Measurements from ENCODE around the gene ADAM22. TPM values are rescaled to one million over a fixed set of nuclear protein-coding genes. Genes with fewer than 3 reads are reported as not detected.

Gene ADAM22
- total RNA-seq, 1 donor from 2014 or later: 13.4 TPM

GRCh38 chr7:88002617-88003016 is 68.6 kb downstream of the ADAM22 start:
- Mint-ChIP-seq H3K27ac (ENCODE audit: unreplicated experiment) (peak overlapping the region; percentile 5), H3K4me3 (no peak overlapping the region), H3K9me3 (no peaks in the 10 kb centered on the region), H3K36me3 (ENCODE audit: low read depth) (no peaks in the 10 kb centered on the region), H3K27me3 (ENCODE audit: low read depth) (no peaks in the 10 kb centered on the region), H3K4me1 (no peaks in the 10 kb centered on the region)
- TF ChIP-seq CTCF (conservative IDR thresholded peaks at IDR 0.05): no peak
- no peak for DNase-seq (ENCODE audit: low read depth, low spot score)

GRCh38 chr7:88003581-88003980 is 69.5 kb downstream of the ADAM22 start:
- no peak for DNase-seq (ENCODE audit: low read depth, low spot score)
- TF ChIP-seq CTCF (conservative IDR thresholded peaks at IDR 0.05): no peak
- Mint-ChIP-seq H3K36me3 (ENCODE audit: low read depth) (no peaks in the 10 kb centered on the region), H3K4me1 (no peaks in the 10 kb centered on the region), H3K4me3 (no peak overlapping the region), H3K27me3 (ENCODE audit: low read depth) (no peaks in the 10 kb centered on the region), H3K9me3 (no peaks in the 10 kb centered on the region), H3K27ac (ENCODE audit: unreplicated experiment) (no peak overlapping the region)

GRCh38 chr7:88005191-88005590 is 71.1 kb downstream of the ADAM22 start:
- no peaks in the 10 kb centered on the region for H3K27me3 Mint-ChIP-seq (ENCODE audit: low read depth)
- TF ChIP-seq CTCF (conservative IDR thresholded peaks at IDR 0.05): no peak
- no peak for DNase-seq (ENCODE audit: low read depth, low spot score)
- no peak overlapping the region for H3K27ac Mint-ChIP-seq (ENCODE audit: unreplicated experiment)
- no peak overlapping the region for H3K4me3 Mint-ChIP-seq
- H3K36me3 Mint-ChIP-seq (ENCODE audit: low read depth): no peaks in the 10 kb centered on the region
- no peaks in the 10 kb centered on the region for H3K4me1 Mint-ChIP-seq
- no peaks in the 10 kb centered on the region for H3K9me3 Mint-ChIP-seq

- Mint-ChIP-seq H3K27ac (ENCODE audit: unreplicated experiment) (no peak overlapping the region), H3K9me3 (no peaks in the 10 kb centered on the region), H3K27me3 (ENCODE audit: low read depth) (no peaks in the 10 kb centered on the region), H3K4me1 (no peaks in the 10 kb centered on the region), H3K36me3 (ENCODE audit: low read depth) (no peaks in the 10 kb centered on the region), H3K4me3 (no peak overlapping the region)
- DNase-seq (ENCODE audit: low read depth, low spot score): no peak
- no peak for TF ChIP-seq CTCF (conservative IDR thresholded peaks at IDR 0.05)
Observed at GRCh38 chr7:88009651-88010050, 75.6 kb downstream of the ADAM22 start.

GRCh38 chr7:88012086-88012485 is 78.0 kb downstream of the ADAM22 start:
- Mint-ChIP-seq H3K4me1 (no peaks in the 10 kb centered on the region), H3K27ac (ENCODE audit: unreplicated experiment) (no peak overlapping the region), H3K27me3 (ENCODE audit: low read depth) (no peaks in the 10 kb centered on the region), H3K4me3 (no peak overlapping the region), H3K36me3 (ENCODE audit: low read depth) (no peaks in the 10 kb centered on the region), H3K9me3 (no peaks in the 10 kb centered on the region)
- no peak for DNase-seq (ENCODE audit: low read depth, low spot score)
- TF ChIP-seq CTCF (conservative IDR thresholded peaks at IDR 0.05): no peak

- TF ChIP-seq CTCF (conservative IDR thresholded peaks at IDR 0.05): no peak
- Mint-ChIP-seq H3K27ac (ENCODE audit: unreplicated experiment) (no peak overlapping the region), H3K9me3 (no peaks in the 10 kb centered on the region), H3K27me3 (ENCODE audit: low read depth) (no peaks in the 10 kb centered on the region), H3K36me3 (ENCODE audit: low read depth) (no peaks in the 10 kb centered on the region), H3K4me1 (no peaks in the 10 kb centered on the region), H3K4me3 (no peak overlapping the region)
- no peak for DNase-seq (ENCODE audit: low read depth, low spot score)
Observed at GRCh38 chr7:88013981-88014380, 79.9 kb downstream of the ADAM22 start.

Measured in neural crest cell (in vitro differentiated cells).